Motor neuron (in vitro differentiated cells): ENCODE data around the gene BSN. TPM values are rescaled to one million over a fixed set of nuclear protein-coding genes. Genes with fewer than 3 reads are reported as not detected.
"Not testable (repeated sequence)": the region's sequence is repeated elsewhere in the genome, so short reads cannot be mapped to it uniquely, and the experiment has no call there.

Source experiments
- ATAC-seq, 8 experiments: fragments of 200-7000 bp; cut with Tn5 transposase; replicated peaks in 6 of 8; 2 replicates each; pipeline ENCODE4 v1.8.0; 2021; ENCODE audit warnings: mild to moderate bottlenecking in 8 of 8, moderate library complexity in 8 of 8
- H3K27ac ChIP-seq, 2 donors: fragments of 250-450 bp; sonication (Bioruptor Pico); 2 replicates each; pipeline ENCODE4 v1.9.0; 2021; ENCODE audit warnings: antibody characterized with exemption in 2 of 2, mild to moderate bottlenecking in 2 of 2, moderate library complexity in 1 of 2
- H3K4me1 ChIP-seq, 2 donors: fragments of 250-450 bp; sonication (Bioruptor Pico); replicated peaks in 1 of 2; 2 replicates each; pipeline ENCODE4 v1.6.1; 2021; ENCODE audit warnings: antibody characterized with exemption in 2 of 2, mild to moderate bottlenecking in 2 of 2, moderate library complexity in 1 of 2
- H3K4me3 ChIP-seq, 5 donors: fragments of 250-450 bp; sonication (Bioruptor Pico); 2 replicates each; pipeline ENCODE4 v1.9.0; 2021; ENCODE audit warnings: antibody characterized with exemption in 5 of 5, mild to moderate bottlenecking in 5 of 5, moderate library complexity in 4 of 5
- WGBS, 10 experiments: fragments of 450-650 bp; shearing (Covaris generic); methylation state at CpG; one replicate each; pipeline ENCODE4 v1.0.0; 2022; 5-methylcytosine and 5-hydroxymethylcytosine counted together
- in situ Hi-C, 9 experiments: fragments of 400-800 bp; cut with MboI; loops; one replicate each; pipeline ENCODE4 v1.15.0; 2021; ENCODE audit warnings: low sequenced_read_pairs in 9 of 9, low pct_unique_long_range_greater_than_20kb in 2 of 9; ENCODE audit not compliant: unreplicated experiment in 9 of 9
- total RNA-seq, 8 experiments: library from RNA; unstranded; fragments of 300-600 nt; gene quantifications; 2 replicates each; pipeline versions ENCODE4 v1.2.3 to v1.2.4, GENCODE V29; 2022

BSN gene
- total RNA-seq, 8 experiments from 2014 or later, result 0.31 to 12.6 (median 6.9) TPM

DNA sequence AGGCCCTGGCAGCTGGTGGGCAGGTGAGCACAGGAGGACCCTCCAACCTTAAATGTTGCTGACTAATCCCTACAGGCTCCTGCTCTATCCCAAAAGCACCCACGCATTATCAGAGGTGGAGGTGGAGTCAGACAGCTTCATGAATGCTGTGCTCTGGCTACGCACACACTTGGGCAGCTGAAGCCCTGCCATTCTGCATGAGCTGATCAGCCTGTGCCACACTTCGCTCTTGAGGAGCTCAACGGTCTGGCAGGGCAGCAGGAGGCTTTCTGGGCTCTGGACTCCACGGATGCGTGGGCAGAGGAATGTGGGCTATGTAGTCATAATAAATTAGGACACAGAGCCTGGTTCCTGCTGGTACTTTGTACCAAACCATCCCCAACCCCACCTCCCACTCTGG, 128.9 kb downstream of the BSN start:
- peaks cover 0 to 5% of the 10 kb centered on the region in 2 donors for H3K4me1 ChIP-seq
- H3K4me3 ChIP-seq, result no peak overlapping the region
- in situ Hi-C loops, result no loop called here
- H3K27ac ChIP-seq, result no peak overlapping the region
- ATAC-seq, result no peak
- 77 to 100% (median 100%) methylated on average over 1 to 5 of the region's 6 CpGs; no CpG with 5 or more reads in 5 of the 10 experiments for WGBS, 10 experiments

DNA sequence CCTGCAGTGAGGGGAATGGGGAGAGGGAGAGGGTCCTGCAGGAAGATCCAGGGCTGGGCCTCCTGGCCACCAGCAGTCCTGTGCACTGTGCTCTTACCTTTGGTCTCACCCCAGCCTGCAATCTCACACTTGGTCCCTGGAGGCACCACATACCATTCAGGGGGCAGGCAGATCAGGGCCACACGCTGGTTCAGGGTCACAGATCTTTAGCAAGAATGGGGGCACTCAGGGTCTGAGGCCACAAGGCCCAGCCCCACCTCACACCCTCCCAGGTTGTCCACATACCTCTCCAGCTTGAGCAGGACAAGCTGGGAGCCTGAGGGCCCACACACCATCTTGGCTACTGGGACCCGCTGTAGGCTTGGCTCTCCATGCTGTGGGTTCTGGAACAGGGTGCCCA, 130.2 kb downstream of the BSN start:
- H3K4me3 ChIP-seq, H3K4me1 ChIP-seq, ATAC-seq, in situ Hi-C loops, H3K27ac ChIP-seq: not testable (repeated sequence)
- WGBS, 10 experiments, result 100% methylated on average over 2 of the region's 2 CpGs; no CpG with 5 or more reads in 9 of the 10 experiments

DNA sequence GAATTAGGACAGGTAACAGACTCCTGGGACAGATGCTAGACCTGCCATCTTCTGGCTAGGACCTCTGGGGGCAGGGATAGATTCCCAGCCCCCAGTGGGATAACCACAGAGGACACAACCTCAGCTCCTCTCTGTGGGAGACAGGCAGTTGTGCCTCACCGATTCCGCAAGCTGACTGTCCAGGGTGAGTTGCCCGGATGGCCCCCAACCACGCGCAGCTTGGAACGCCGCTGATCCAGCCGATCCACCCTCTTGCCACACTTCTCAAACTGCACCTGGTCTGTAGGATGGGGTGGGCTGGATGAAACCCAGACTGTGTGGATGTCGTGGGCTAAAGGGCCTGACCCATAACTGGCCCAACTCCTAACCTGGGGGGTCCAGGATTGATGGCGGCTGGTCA, 130.8 kb downstream of the BSN start:
- ATAC-seq, H3K4me3 ChIP-seq, H3K27ac ChIP-seq, H3K4me1 ChIP-seq, in situ Hi-C loops: not testable (repeated sequence)
- WGBS, 10 experiments, result no CpG with 5 or more reads among the region's 10 CpGs

DNA sequence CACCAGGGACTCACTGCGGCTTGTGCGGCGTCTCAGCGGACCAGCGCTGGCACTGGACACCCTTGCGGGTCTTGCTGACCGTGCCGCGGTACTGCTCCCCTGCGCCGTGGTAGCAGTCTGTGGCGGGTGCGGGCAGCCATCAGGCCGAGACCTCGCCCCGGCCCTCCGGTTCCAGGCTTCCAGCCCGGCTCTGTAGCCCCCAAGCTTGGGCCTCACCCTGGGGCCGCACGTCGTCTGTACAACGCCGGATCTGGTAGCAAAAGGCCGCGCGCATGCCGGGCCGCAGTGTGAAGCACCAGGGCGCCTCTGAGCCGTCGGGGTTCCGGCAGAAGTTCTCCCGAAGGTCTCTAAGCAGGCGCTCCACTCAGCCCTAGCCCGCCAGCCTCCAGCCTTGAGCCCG, 131.6 kb downstream of the BSN start:
- in situ Hi-C loops, H3K27ac ChIP-seq, H3K4me3 ChIP-seq, H3K4me1 ChIP-seq, ATAC-seq: not testable (repeated sequence)
- no CpG with 5 or more reads among the region's 36 CpGs for WGBS, 10 experiments

DNA sequence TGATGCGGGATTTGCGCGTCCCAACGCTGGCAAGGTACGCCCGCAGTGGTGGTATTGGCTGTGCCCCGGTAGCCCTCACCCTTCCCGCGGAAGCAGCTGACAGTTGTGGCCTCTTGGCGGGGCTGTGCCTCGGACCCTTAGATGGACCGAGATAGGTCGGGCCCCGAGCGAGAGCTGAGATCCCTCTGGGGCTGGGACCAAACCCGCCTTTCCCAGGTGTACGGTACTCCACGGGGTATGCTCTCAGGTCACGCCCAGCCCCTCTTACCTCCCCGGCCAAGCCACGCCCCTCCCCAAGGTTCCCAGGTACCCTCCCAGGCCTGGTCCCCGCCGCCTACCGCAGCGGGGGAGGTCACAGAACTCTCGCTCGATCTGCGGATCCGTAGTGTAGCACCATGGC, 132.1 kb downstream of the BSN start:
- H3K4me1 ChIP-seq, in situ Hi-C loops, H3K27ac ChIP-seq: not testable (repeated sequence)
- no CpG with 5 or more reads among the region's 29 CpGs for WGBS, 10 experiments
- peak in 2 of 8 experiments; percentile 2 to 12 for ATAC-seq
- peak overlapping the region in 1 of 5 donors; percentile 21 for H3K4me3 ChIP-seq

DNA sequence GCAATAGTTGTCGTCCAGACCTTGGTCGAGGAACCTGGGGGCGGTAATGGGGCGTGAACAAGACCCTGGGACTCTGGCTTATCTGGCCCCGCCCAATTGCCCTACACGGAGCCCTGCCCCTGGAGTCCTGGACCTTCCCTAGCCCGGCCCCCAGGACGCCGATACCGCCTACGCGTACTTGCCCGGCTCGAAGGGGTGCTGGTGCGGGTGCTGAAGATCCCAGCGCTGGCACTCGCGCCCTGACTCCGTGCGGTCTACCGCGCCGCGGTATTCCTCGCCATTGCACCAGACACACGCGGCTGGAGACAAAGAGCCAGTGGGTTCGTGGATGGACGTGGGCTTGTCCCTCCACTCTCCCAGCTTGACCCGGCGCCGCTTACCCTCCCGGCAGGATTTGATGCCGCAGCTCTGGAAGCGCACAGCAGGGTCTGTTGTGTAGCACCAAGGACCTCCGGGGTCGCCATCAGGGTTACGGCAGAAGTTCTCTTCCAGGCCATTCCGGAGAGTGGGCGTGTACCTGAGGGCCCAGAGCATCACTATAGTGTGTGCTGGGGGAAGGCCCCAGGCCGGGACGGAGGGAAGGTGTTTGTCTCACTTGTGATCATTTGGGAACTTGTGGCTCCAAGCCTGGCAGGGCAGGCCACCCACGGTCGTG, 132.6 kb downstream of the BSN start:
- in situ Hi-C loops, result not testable (repeated sequence)
- 0 to 100% (median 52%) methylated on average over 1 to 6 of the region's 44 CpGs; no CpG with 5 or more reads in 7 of the 10 experiments for WGBS, 10 experiments

DNA sequence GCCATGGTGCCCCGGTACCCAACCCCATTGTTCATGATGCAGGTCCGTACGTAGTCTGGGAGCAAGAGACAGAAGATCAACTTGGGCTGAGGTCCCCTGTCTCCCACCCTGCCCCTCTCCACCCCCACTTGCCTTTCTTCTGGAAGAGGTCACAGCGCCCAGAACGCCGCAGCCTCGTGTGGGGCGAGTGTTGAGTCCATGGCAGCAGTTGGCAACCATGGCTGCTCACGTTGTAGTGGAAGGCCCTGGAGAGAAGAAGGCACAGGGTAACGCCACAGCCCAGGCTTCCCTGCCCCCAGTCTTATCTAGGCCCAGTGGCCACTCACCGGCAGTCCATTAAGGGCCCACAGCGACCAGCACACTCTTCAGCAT, 133.1 kb downstream of the BSN start:
- WGBS, 10 experiments, result 100% methylated on average over 1 of the region's 12 CpGs; no CpG with 5 or more reads in 9 of the 10 experiments
- H3K4me3 ChIP-seq, H3K4me1 ChIP-seq, ATAC-seq, in situ Hi-C loops, H3K27ac ChIP-seq: not testable (repeated sequence)

More for the DNA sequence above, 132.6 kb downstream of the BSN start:
- H3K27ac ChIP-seq, H3K4me1 ChIP-seq: not testable (repeated sequence)
- ATAC-seq, result peak; percentile 0 to 66 (median 8)
- H3K4me3 ChIP-seq, result peak overlapping the region in 2 of 5 donors; percentile 11 to 21

DNA sequence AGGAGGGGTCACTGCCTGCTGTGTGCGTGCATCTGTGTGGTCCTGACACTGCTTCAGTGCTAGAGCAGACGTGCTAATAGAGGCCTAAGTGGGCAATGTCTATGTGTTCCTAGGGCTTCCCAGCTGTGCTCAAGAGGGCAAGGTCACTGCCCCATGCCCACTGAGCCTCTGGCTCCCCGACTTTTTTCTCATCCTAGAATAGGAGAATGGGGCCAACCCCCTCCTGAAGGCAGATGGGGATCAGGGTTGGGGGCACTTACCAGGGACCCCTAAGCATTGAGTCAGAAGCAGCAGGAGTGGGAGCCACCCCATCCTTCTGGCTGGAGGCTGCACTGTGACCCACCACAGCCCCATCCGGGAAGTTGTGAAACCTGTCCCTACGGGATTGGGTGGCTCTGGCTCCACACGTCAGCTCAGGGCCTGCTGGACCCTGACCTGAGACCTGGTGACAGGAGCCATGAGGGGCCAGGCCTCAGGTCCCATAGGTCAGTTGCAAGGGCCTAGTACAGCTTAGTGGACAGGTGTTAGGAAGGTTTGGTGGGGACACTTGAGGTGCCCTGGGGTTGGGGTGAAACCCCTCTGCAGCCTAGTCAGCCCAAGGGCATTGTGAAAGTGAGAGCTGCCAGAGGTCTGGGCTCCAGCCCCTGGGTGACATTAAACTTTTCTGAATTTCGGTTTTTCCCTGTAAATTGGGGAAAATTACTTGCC, 134.2 kb downstream of the BSN start:
- ATAC-seq, in situ Hi-C loops, H3K4me1 ChIP-seq: not testable (repeated sequence)
- H3K4me3 ChIP-seq, result peak overlapping the region; percentile 64 to 95 (median 66)
- peak overlapping the region; percentile 46 to 67 for H3K27ac ChIP-seq
- WGBS, 10 experiments, result no CpG with 5 or more reads among the region's 7 CpGs

DNA sequence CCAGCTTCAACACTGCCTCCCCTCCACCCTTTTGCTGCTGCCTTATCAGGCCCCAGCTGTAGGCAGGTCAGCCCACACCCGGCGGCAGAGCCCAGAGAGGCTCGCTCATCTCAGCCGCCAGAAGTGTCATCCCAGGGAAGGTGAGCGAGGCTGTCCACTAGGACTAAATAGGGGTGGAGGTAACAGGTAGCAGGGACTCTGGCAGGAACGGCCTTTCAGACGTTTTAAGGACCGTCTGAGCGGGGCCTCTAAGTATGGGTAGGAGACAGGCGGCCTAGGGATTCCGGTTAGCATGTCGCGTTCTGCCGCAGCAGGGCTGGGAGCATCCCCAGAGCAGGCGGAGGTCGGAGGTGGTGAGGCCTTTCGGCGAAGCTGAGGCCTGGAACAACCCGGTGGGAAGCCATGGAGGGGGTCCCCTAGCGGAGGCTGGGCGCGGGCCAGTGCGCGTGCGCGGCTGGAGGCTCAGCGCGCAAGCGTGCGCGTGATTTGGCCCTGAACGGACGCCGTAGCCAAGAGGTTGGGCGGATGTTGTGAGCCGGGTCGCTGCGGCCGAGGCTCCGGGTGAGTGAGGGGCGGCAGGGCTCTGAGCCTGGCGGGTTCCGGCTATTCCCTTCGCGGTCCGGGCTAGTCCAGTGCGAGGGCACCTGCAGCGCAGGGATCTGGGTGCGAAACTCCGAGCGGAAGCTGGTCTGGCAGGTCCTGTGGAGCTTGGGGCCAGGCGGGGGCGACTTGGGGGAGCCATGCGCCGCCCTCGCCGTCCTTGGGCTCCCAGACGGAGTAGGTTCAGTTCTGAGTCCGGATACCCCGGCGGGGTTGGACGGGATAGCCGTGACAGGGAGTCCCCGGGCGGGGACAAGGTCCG, 135.0 kb downstream of the BSN start, which contains the start of the genes MST1 and RNF123:
MST1 (minus strand) TSS at position 429 of the 862 bp plus-strand sequence. CDS start 783 bp downstream, outside the sequence.
RNF123 (plus strand) TSS at position 512 of the 862 bp plus-strand sequence. CDS start 1,609 bp downstream, outside the sequence.
- WGBS, 10 experiments, result 0% methylated on average over 2 to 12 of the region's 66 CpGs; no CpG with 5 or more reads in 6 of the 10 experiments
- peaks cover 8 to 9% of the 10 kb centered on the region in 2 donors for H3K4me1 ChIP-seq
- H3K4me3 ChIP-seq, result peak within 1 kb of the TSS; percentile 64 to 95 (median 66)
- H3K27ac ChIP-seq, result peak within 1 kb of the TSS; percentile 46 to 67
- ATAC-seq, result peak; percentile 73 to 90 (median 84)
- in situ Hi-C loops, result no loop called here

DNA sequence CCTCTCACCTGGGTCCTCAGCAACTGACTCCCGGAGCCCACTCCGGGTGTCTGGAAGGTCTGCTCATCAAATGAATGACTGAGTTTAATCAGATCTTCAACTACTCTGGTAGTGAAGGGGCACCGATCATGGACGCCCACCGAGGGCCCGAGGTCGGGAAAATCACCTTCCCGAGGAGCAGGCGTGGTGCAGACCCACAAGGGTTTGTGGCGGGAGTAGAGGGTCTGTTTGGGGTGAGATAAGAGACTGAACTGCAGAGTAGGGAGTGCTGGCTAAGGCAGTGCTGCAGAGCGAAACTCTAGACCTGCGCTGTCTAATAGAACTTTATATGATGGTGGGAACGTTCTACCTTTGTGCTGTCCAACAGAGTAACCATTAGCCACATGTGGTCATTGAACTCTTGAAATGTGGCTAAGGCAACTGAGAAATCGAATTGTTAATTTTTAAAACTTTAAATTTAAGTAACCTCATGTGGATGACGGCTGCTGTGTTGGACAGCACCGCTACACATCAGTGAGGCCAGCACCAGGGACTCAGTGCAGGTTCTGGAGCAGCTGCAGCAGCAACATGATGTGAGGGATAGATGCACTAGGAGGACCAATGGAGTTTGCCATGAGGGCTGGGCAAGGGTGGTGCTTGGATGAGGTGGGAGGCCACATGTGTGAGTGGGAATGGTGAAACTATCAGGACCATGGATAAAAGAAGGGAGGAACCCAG, 135.8 kb downstream of the BSN start:
- 0 to 40% (median 6%) methylated on average over 1 to 8 of the region's 16 CpGs; no CpG with 5 or more reads in 1 of the 10 experiments for WGBS, 10 experiments
- H3K4me1 ChIP-seq, in situ Hi-C loops: not testable (repeated sequence)
- Histone ChIP-seq H3K27ac (peak overlapping the region; percentile 32 to 66), H3K4me3 (peak overlapping the region; percentile 64 to 95 (median 66))
- ATAC-seq, result peak in 1 of 8 experiments; percentile 4

DNA sequence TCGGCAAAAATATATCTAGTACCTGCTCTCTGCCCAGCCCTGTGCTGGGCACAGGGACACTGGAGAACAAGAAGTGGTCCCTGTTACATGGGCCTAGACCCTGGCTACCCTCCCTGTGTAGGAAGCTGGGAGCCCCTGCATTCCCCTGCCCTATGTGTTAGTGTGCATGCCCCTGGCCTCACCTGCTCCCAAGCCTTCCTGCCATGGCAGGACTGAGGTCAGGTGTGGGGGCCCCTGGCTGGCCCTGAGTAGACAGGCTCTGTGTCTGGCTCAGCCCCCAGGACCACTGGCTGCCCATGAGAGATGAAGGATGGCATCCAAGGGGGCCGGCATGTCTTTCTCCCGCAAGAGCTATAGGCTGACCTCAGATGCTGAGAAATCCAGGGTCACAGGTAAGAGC, 136.6 kb downstream of the BSN start:
- no CpG with 5 or more reads among the region's 3 CpGs for WGBS, 10 experiments
- H3K4me1 ChIP-seq, in situ Hi-C loops, H3K27ac ChIP-seq, H3K4me3 ChIP-seq, ATAC-seq: not testable (repeated sequence)

DNA sequence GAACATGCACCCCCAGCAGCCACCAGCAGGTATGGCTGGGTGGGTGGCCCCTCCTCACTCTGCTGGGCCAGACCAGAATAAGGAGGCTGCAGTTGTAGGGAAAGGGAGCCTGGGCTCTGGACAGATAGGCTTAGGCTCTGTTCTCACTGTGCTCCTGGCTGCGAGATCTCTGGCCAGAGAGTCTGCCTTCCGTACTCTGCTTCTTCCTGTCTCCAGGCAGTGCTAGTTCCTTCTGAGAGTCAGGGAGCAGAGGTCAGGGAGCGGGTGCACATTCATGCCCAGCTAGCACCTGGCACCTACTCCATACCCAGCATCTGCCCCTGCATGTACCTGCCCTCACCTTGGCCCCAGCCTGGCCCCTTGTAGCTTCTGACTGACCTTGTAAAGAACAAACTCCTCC, 137.2 kb downstream of the BSN start:
- 90% methylated on average over 2 of the region's 3 CpGs; no CpG with 5 or more reads in 9 of the 10 experiments for WGBS, 10 experiments
- H3K4me3 ChIP-seq, H3K4me1 ChIP-seq, H3K27ac ChIP-seq, ATAC-seq, in situ Hi-C loops: not testable (repeated sequence)
